Inferior parietal cortex (tissue), 1 donor: ENCODE data around the gene SLC38A9.
A peak's percentile ranks its signal among the peaks of the same experiment; 100 is the strongest.
"Not testable (repeated sequence)": the region's sequence is repeated elsewhere in the genome, so short reads cannot be mapped to it uniquely, and the experiment has no call there.

Experiments used
- DNase-seq: peaks from one replicate; pipeline ENCODE4 v3.0.0-alpha.2; 2016; ENCODE audit errors: extremely low spot score

SLC38A9 gene

GRCh38 chr5:55712023-55712859, at the start of gene SLC38A9:
Gene SLC38A9 (minus strand): TSS chr5:55712324. CDS start chr5:55697958, 14,366 bp downstream.
- DNase-seq: peak; percentile 94

- DNase-seq: not testable (repeated sequence)
Observed at GRCh38 chr5:55761721-55762120, 49.6 kb upstream of the SLC38A9 start.

- no peak for DNase-seq
Observed at GRCh38 chr5:55758714-55759113, 46.6 kb upstream of the SLC38A9 start.

GRCh38 chr5:55758231-55758630, 46.1 kb upstream of the SLC38A9 start:
- DNase-seq: no peak

- no peak for DNase-seq
Observed at GRCh38 chr5:55750499-55750898, 38.4 kb upstream of the SLC38A9 start.

GRCh38 chr5:55750063-55750462, 37.9 kb upstream of the SLC38A9 start:
- DNase-seq: no peak

- no peak for DNase-seq
Observed at GRCh38 chr5:55749387-55749786, 37.3 kb upstream of the SLC38A9 start.

- DNase-seq: no peak
Observed at GRCh38 chr5:55747778-55748318, 35.7 kb upstream of the SLC38A9 start.

- DNase-seq: no peak
Observed at GRCh38 chr5:55742778-55743177, 30.7 kb upstream of the SLC38A9 start.

- DNase-seq: no peak
Observed at GRCh38 chr5:55737793-55738192, 25.7 kb upstream of the SLC38A9 start, which contains the start of gene DDX4. Gene DDX4 (plus strand): TSS chr5:55738061. CDS start chr5:55738964, 903 bp downstream.

GRCh38 chr5:55734658-55735057, 22.5 kb upstream of the SLC38A9 start:
- DNase-seq: no peak

GRCh38 chr5:55732585-55732984, 20.5 kb upstream of the SLC38A9 start:
- DNase-seq: no peak

- DNase-seq: no peak
Observed at GRCh38 chr5:55731848-55732247, 19.7 kb upstream of the SLC38A9 start.

- DNase-seq: no peak
Observed at GRCh38 chr5:55724281-55724680, 12.2 kb upstream of the SLC38A9 start.

GRCh38 chr5:55720188-55720703, 8.1 kb upstream of the SLC38A9 start:
- DNase-seq: no peak

GRCh38 chr5:55719026-55719425, 6.9 kb upstream of the SLC38A9 start:
- DNase-seq: not testable (repeated sequence)

- DNase-seq: no peak
Observed at GRCh38 chr5:55715519-55716078, 3.5 kb upstream of the SLC38A9 start.

GRCh38 chr5:55714749-55715148, 2.6 kb upstream of the SLC38A9 start:
- DNase-seq: no peak

- no peak for DNase-seq
Observed at GRCh38 chr5:55714339-55714738, 2.2 kb upstream of the SLC38A9 start.

- DNase-seq: no peak
Observed at GRCh38 chr5:55713871-55714270, 1.7 kb upstream of the SLC38A9 start.

- no peak for DNase-seq
Observed at GRCh38 chr5:55711507-55712022, 559 bp downstream of the SLC38A9 start.

GRCh38 chr5:55708732-55709131, 3.4 kb downstream of the SLC38A9 start:
- DNase-seq: no peak
